Panc1 (cell line): Measurements from ENCODE around the gene MAP3K3. TPM values are rescaled to one million over a fixed set of nuclear protein-coding genes. Genes with fewer than 3 reads are reported as not detected.

Experiments used
- ATAC-seq: fragments of 200-7000 bp; cut with Tn5 transposase; 2 replicates; pipeline ENCODE4 v1.9.1; 2020; ENCODE audit warnings: mild to moderate bottlenecking, moderate library complexity
- BruUV-seq: library from RNA; stranded (reverse); fragments of 400-500 nt; replicated peaks from 2 replicates; lab custom pipeline; 2021; lab: Mats Ljungman, UMichigan
- CTCF ChIA-PET: fragments of 300-600 bp; sonication (Branson Sonifier 250); formaldehyde crosslinking; loops from one replicate; lab custom pipeline; 2022; ENCODE audit warnings: antibody characterized with exemption; lab: Charles Lee
- POLR2A ChIA-PET: fragments of 300-600 bp; sonication (Branson Sonifier 250); formaldehyde crosslinking; loops from one replicate; lab custom pipeline; 2022; ENCODE audit warnings: antibody characterized with exemption; lab: Charles Lee
- DNase-seq: peaks from one replicate; pipeline ENCODE4 v3.0.0-alpha.2; 2010; ENCODE audit warnings: low read depth, low spot score
- H3K27ac ChIP-seq: 2 replicates; pipeline ENCODE4 v1.5.1; 2011; ENCODE audit warnings: mild to moderate bottlenecking, low read length, inconsistent platforms
- H3K27me3 ChIP-seq: fragments of 200-500 bp; sonication (Bioruptor generic); 2 replicates; pipeline ENCODE4 v1.6.0; 2014; ENCODE audit warnings: low read length, inconsistent platforms; ENCODE audit not compliant: control insufficient read depth, insufficient read depth
- H3K36me3 ChIP-seq: fragments of 200-500 bp; sonication (Bioruptor generic); 2 replicates; pipeline ENCODE4 v1.5.1; 2014; ENCODE audit warnings: inconsistent platforms, mild to moderate bottlenecking, low read length, moderate library complexity; ENCODE audit not compliant: control insufficient read depth, insufficient read depth
- H3K4me1 ChIP-seq: 2 replicates; pipeline ENCODE4 v1.5.1; 2011; ENCODE audit warnings: inconsistent platforms, mild to moderate bottlenecking, low read length, moderate library complexity; ENCODE audit not compliant: control insufficient read depth, insufficient read depth
- H3K4me3 ChIP-seq, 2 experiments: 2 replicates each; pipeline ENCODE4 v1.5.1; 2011 to 2012; ENCODE audit warnings: low read depth in 2 of 2, low read length in 2 of 2, mild to moderate bottlenecking in 2 of 2, inconsistent platforms in 1 of 2, moderate library complexity in 1 of 2
- H3K9me3 ChIP-seq: fragments of 200-500 bp; sonication (Bioruptor generic); 2 replicates; pipeline ENCODE4 v1.5.1; 2014; ENCODE audit warnings: low read depth, mild to moderate bottlenecking, inconsistent platforms, low read length, moderate library complexity; ENCODE audit not compliant: control insufficient read depth, insufficient read depth
- CTCF ChIP-seq: fragments of 450-650 bp; IDR thresholded peaks from 2 replicates; pipeline ENCODE4 v1.5.1; 2017; ENCODE audit warnings: mild to moderate bottlenecking
- POLR2AphosphoS5 ChIP-seq: IDR thresholded peaks from 2 replicates; pipeline ENCODE4 v1.6.1; 2012; ENCODE audit warnings: mild to moderate bottlenecking, low read depth, low read length, moderate library complexity
- REST ChIP-seq, 2 experiments: IDR thresholded peaks; 2 replicates each; pipeline ENCODE4 v1.6.1; 2011 to 2012; ENCODE audit warnings: low read depth in 2 of 2, control low read depth in 1 of 2, low read length in 1 of 2, mild to moderate bottlenecking in 1 of 2, moderate library complexity in 1 of 2; ENCODE audit not compliant: insufficient read depth in 1 of 2
- SIN3A ChIP-seq: IDR thresholded peaks from 2 replicates; pipeline ENCODE4 v1.6.1; 2012; ENCODE audit warnings: low read depth, mild to moderate bottlenecking, low read length, moderate library complexity, borderline replicate concordance; ENCODE audit not compliant: insufficient read depth
- TCF7L2 ChIP-seq: IDR thresholded peaks from 2 replicates; pipeline ENCODE4 v1.6.1; 2011; ENCODE audit warnings: mild to moderate bottlenecking, low read depth, low read length, inconsistent platforms
- in situ Hi-C: cut with HindIII; loops from 2 replicates; pipeline ENCODE4 v1.10.0; 2016; ENCODE audit warnings: low sequenced_read_pairs, low pct_unique_long_range_greater_than_20kb
- intact Hi-C: fragments of 100-400 bp; cut with micrococcal nuclease; formaldehyde crosslinking; loops from one replicate; pipeline ENCODE4 v1.10.0; 2022; ENCODE audit not compliant: unreplicated experiment
- total RNA-seq: library from RNA; stranded (reverse); gene quantifications from one replicate; pipeline ENCODE4 v1.2.1, GENCODE V29; 2021; ENCODE audit not compliant: unreplicated experiment

The MAP3K3 gene
- total RNA-seq, 1 experiment from 2014 or later = 22.3 TPM

DNA sequence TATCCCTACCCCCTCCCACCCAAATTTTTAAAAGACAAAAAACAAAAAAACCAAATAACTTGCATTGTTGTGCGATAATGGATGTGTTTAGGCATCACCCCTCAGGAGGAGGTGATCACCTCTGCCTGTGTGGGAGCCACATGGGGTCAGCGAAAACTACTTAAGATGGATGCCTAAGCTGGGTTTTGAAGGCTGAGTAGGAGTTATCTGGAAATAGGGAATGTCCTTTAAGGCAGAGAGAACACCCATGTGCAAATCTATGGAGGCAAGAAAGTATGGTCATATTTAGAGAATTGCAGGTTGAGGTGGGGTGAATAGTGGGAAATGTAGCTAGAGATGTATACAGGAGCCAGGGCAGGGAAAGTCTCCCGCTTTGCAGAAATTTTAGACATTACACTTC, 27.1 kb upstream of the MAP3K3 start:
- ChIA-PET CTCF (no interaction called here), POLR2A (no interaction called here)
- Histone ChIP-seq H3K4me3 (no peak overlapping the region), H3K27me3 (no peaks in the 10 kb centered on the region), H3K27ac (no peak overlapping the region), H3K4me1 (peaks cover 1% of the 10 kb centered on the region; the same call in 1 of the 2 replicates), H3K9me3 (no peaks in the 10 kb centered on the region), H3K36me3 (no peaks in the 10 kb centered on the region)
- DNase-seq (no peak), ATAC-seq (no peak)
- no TSS peak for BruUV-seq
- TF ChIP-seq SIN3A = no peak
- no peak for TF ChIP-seq TCF7L2
- no peak for TF ChIP-seq CTCF
- intact Hi-C loops = no loop called here
- in situ Hi-C loops = no loop called here

- H3K27ac ChIP-seq = no peak overlapping the region
- ATAC-seq = no peak
- H3K4me3 ChIP-seq = no peak overlapping the region
- no peaks in the 10 kb centered on the region for H3K27me3 ChIP-seq
- intact Hi-C loops = no loop called here
- no peaks in the 10 kb centered on the region for H3K9me3 ChIP-seq
- no TSS peak for BruUV-seq
- ChIA-PET POLR2A (no interaction called here), CTCF (no interaction called here)
- no peak for DNase-seq
- H3K4me1 ChIP-seq = peaks cover 8% of the 10 kb centered on the region
- peaks cover 3% of the 10 kb centered on the region; the same call in 1 of the 2 replicates for H3K36me3 ChIP-seq
- in situ Hi-C loops = no loop called here
- TF ChIP-seq POLR2AphosphoS5 (no peak), CTCF (no peak), SIN3A (no peak), TCF7L2 (no peak), REST (IDR thresholded peaks at IDR 0.05; ENCODE audit: insufficient read depth in 1 of 2, low read depth in 2 of 2, low read length in 1 of 2) (no peak)
Observed at GRCh38 chr17:63596856-63597586, 25.2 kb upstream of the MAP3K3 start.
